ENCODE measurements around the gene CPTP. TPM values are rescaled to one million over a fixed set of nuclear protein-coding genes. Genes with fewer than 3 reads are reported as not detected.

The CPTP gene
- polyA plus RNA-seq, 1 donor, result 10.8 TPM

DNA sequence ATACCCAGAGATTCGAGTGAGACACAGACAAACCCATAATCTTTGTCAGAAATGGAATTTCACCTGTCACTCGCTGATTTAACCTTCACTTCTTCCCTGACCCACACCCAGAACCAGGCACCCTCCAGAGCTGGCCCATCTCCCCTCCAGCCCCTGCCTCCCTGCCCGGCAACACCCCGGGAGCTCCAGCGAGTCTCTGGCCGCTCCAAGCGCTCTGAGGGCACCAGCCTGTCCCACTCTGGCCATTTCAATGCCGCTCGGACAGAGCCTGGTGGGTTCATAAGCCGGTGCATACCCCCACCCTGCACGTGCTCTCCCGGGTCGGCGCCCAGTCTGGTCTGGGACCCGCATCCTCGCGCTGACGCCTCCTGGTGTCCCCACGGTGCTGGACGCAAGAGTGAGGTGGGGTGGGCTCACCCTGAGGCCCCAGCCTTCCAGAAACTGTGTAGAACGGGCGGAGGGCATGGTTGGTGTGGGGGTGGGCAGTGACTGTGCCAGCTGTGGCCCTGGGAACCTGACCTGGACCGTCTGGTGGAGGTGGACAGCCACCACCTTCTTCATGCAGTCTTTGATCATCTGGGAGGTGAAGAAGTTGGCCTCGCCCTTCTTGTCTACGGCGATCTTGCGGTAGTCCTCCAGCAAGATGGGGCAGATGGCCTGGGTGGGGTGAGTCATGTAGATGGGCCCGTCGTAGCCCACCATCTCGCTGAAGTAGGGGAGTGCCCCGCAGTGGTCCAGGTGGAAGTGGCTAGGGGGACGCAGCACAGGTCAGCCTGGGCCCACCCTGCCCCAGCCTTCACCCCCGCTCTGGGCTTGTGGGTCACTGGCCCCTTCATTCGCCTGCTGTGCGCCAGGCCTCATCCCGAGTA, 5.6 kb upstream of the CPTP start:
- no peak for DNase-seq

GRCh38 chr1:1319646-1319941, 5.0 kb upstream of the CPTP start:
- no peak for DNase-seq

GRCh38 chr1:1320666-1321448, 3.7 kb upstream of the CPTP start:
- no peak for DNase-seq

DNA sequence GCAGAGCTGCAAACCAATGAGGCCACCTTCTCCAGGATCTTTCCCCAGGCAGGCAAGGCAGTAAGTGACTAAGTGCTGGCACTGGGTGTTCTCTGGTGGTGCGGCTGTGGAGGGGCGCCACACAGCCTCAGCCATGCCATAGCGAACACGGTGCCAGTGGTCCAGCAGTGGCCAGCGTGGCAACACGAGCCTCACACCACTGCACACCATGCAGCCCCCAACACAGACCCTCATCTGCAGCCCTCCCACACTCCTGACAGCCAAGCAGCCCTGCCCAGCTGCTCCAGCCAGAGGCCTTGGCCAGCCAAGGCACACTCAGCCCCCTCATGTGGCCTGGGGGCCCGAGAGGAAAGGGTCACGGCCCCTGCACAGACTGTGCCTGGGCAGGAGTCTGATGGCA, 3.1 kb upstream of the CPTP start:
- no peak for DNase-seq

DNA sequence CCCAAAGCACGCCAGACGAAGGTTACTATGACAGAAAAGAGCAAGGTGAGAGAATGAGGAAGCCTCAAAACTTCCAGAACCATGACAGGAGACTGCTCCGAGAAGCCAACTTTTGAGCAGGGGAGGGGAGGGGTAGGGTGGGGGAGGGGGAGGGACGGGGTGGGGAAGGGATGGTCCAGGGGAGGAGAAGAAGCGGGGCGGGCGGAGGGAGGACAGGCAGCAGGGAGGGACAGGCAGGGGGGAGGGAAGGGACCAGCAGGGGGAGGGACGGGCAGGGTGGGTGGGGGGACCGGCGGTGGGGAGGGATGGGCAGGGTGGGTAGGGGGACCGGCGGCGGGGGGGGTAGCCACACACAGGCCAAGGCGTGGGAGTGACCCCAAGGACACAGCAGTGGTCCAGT, 2.2 kb upstream of the CPTP start:
- DNase-seq, result no peak

DNA sequence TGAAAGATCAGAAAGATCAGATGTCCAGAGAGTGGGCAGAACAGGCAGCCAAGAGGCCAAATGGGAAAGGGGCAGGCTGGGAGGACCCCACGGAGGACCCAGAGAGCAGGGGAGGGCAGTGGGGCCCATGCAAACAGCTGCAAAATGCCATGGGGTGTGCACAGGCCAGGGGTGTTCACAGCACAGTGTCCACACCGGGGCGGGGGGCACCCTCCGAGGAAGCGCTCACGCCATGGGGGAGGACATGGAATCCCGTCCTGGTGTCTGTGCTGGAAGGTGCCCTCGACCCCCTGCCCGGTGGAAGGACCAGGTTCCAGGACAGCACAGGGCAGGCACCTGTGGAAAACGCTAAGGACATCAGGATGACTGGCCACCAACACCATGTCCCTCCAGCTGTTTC, 1.6 kb upstream of the CPTP start:
- DNase-seq, result no peak

DNA sequence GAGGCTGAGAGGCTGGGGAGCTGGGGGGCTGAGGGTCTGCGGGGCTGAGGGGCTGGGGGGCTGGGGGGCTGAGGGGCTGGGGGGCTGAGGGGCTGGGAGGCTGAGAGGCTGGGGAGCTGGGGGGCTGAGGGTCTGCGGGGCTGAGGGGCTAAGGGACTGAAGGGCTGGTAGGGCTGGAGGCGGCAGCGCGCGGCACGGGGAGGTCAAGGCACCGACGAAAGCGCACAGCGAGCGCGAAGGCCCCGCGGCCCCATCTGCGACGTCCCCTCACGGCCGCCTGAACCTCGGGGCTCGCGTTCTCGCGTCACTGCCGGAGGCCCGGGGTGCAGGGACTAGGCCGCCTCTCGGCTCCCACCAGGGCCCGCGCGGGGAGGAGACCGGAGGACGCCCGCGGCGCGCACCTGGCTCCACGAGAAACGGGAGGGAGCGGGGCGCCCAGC, 498 bp upstream of the CPTP start:
- no peak for DNase-seq

DNA sequence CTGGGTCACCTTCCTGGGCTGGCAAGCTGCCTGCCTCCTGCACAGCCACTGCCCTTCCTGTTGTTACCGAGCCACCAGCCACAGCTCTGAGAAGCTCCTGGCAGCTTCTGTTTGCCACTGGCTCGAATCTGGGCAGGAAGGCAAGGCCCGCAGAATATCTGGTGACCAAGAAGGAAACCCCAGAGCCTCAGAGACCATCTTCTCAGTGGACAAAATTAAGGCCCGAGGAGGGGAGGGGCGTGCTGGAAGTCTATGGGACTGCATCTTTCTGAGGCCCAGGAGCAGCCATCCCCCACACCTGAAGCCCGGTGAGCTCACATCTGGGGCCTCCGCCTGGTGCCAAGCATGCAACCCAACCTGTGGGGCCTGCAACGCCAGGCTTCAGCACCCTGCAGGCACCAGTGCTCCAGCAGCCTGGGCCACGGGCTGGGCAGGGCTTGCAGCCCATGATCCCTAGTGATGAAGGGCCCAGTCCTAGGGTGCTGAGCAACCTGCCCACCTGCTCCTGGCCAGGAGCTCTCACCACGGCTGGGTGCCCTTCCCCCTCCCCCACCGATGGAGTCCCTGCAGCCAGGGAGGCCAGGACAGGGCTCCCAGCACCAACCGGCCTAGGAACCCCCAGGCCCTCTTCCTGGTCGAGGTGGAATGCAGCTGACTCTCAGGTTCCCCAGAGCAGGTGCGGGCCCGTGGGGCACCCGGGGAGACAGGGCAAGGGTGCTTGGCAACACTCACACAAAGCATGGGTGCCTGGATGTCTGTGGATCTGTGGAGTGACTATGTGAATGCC, 879 bp downstream of the CPTP start:
- DNase-seq, result no peak

- no peak for DNase-seq
Observed at GRCh38 chr1:1326075-1326605, 1.5 kb downstream of the CPTP start.

DNA sequence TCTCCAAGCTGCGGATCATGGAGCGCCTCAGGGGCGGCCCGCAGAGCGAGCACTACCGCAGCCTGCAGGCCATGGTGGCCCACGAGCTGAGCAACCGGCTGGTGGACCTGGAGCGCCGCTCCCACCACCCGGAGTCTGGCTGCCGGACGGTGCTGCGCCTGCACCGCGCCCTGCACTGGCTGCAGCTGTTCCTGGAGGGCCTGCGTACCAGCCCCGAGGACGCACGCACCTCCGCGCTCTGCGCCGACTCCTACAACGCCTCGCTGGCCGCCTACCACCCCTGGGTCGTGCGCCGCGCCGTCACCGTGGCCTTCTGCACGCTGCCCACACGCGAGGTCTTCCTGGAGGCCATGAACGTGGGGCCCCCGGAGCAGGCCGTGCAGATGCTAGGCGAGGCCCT, 2.7 kb downstream of the CPTP start:
- no peak for DNase-seq

- DNase-seq, result no peak
Observed at GRCh38 chr1:1328254-1328653, 3.7 kb downstream of the CPTP start.

GRCh38 chr1:1329304-1330210, 5.0 kb downstream of the CPTP start:
- no peak for DNase-seq

- no peak for DNase-seq
Observed at GRCh38 chr1:1330366-1331067, 5.9 kb downstream of the CPTP start.

- no peak for DNase-seq
Observed at GRCh38 chr1:1331068-1331965, 6.7 kb downstream of the CPTP start, which contains the start of gene TAS1R3. Gene TAS1R3, plus strand, starts transcription at chr1:1331280. Its CDS starts 66 bp downstream, at chr1:1331346.

DNA sequence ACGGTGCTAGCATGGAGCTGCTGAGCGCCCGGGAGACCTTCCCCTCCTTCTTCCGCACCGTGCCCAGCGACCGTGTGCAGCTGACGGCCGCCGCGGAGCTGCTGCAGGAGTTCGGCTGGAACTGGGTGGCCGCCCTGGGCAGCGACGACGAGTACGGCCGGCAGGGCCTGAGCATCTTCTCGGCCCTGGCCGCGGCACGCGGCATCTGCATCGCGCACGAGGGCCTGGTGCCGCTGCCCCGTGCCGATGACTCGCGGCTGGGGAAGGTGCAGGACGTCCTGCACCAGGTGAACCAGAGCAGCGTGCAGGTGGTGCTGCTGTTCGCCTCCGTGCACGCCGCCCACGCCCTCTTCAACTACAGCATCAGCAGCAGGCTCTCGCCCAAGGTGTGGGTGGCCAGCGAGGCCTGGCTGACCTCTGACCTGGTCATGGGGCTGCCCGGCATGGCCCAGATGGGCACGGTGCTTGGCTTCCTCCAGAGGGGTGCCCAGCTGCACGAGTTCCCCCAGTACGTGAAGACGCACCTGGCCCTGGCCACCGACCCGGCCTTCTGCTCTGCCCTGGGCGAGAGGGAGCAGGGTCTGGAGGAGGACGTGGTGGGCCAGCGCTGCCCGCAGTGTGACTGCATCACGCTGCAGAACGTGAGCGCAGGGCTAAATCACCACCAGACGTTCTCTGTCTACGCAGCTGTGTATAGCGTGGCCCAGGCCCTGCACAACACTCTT, 7.6 kb downstream of the CPTP start:
- DNase-seq, result no peak

GRCh38 chr1:1332774-1333480, 8.3 kb downstream of the CPTP start:
- DNase-seq, result no peak

- no peak for DNase-seq
Observed at GRCh38 chr1:1333551-1334241, 9.1 kb downstream of the CPTP start.

GRCh38 chr1:1334835-1335234, 10.2 kb downstream of the CPTP start:
- DNase-seq, result no peak
